GM18909 (cell line): ENCODE results near the gene KCNB1.

Experiments
- ATAC-seq: cut with Tn5 transposase; IDR thresholded peaks from one replicate; pipeline ENCODE4 v1.9.1; 2021; ENCODE audit warnings: mild to moderate bottlenecking; ENCODE audit not compliant: unreplicated experiment, poor library complexity

KCNB1 gene

GRCh38 chr20:49475292-49476015 lies 7.0 kb downstream of the KCNB1 start:
- no peak for ATAC-seq

DNA sequence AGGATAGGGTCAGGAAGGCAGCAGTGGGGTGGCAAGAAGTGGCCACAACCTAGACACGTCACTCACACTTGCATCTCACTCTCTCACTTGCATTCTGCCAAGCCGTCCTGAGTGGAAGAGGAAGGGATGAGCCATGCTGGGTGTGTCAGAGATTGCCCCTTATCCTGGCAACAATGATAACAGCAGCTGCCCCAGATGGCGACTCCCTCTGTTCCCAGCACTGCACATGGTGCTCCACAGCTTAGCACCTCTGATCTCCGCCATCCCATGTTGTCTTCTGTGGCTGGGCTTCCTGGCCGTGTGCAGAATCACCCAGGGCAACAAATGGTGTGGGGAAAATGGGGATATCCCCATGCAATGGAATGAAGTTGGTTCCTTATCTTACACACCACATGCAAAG lies 11.1 kb downstream of the KCNB1 start:
- no peak for ATAC-seq

GRCh38 chr20:49470922-49471321 lies 11.5 kb downstream of the KCNB1 start:
- ATAC-seq, result no peak

DNA sequence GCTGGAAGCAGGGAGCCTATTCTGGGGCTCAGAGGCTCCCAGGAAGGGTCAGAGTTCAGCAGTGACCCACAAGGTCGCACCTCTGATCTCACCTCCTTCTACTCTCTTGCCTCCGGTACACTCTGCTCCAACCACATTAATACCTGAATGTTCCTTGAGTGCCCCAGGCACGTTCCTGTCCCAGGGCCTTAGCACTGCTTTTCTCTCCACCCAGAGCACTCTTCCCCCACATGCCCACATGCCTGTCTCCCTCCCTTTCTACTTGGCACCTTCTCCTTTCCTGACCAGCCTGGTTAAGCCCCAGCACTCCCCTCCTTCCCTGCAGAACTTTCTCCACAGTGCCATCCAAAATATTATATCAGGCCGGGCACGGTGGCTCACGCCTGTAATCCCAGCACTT lies 13.4 kb downstream of the KCNB1 start:
- ATAC-seq, result no peak

DNA sequence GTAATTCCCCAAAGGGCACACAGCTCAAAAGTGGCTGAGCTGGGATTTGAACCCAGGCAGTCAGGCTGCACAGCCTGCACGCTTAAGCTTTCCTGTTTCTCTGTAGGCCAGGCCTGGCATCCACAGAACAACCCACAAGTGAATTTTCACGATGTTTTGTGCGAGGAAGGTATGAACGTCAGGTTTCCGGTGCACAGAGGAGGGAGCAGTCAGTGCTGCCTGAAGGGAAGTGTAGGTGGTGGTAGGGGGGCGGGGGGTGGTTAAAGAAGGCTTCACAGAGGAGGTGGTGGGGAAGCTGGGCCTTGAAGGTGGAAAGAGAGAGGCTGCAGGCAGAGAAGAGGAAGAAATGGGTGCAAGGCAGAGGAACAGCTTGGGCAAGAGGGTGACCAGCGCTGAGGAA lies 14.1 kb downstream of the KCNB1 start:
- no peak for ATAC-seq

DNA sequence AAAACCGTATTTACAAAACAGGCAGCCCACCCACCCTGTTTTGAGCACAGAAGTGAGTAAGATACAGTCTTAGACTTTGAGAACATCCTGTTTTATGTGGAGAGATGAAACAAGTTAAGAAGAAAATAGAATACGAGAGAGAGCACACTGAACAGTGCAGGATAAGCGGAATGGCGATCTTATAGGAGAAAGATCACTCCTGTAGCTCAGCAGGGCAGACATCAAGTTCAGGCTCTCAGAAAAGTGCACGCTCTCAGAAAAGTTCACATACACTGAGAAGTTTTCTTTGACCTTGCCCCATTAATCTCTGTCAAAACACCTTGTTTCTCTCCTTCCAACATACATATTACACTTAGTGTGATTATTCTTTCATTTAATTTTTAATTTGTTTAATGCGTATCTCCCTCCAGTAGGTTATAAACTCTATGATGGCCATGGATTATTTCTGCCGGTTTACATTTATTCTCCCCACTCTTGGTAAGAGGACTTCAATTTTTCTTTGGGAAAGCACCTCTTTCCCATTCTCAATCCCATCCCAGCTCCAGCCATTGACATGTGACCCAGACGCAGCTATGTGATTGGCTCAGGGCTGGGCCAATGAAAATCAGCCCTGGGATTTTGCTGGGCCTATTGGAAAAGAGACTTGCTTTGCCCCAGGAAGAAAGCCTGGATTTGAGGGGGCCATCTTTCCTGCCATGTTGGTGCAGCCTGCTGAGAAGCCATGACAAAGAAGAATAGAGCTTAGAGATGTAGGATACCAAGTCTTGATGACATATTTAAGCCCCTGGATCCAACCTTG lies 16.2 kb downstream of the KCNB1 start:
- no peak for ATAC-seq

GRCh38 chr20:49464556-49464955 lies 17.9 kb downstream of the KCNB1 start:
- no peak for ATAC-seq

DNA sequence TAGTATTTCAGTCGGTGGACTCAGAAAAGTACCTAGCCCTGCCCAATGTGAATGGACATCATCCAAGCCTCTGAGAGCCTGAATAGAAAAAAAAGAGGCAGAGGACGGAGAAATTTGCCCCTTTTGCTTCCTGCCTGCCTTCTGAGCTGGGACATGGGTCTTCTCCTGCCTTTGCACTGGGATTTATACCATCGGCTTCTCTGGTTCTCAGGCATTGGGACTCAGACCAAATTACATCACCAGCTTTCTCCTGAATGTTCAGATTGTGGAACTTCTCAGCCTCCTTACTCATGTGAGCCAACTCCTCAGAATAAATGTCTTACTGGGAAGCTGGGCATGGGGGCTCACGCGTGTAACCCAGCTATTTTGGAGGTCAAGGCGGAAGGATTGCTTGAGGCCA lies 19.8 kb downstream of the KCNB1 start:
- no peak for ATAC-seq

- ATAC-seq, result no peak
Observed at GRCh38 chr20:49461894-49462620, 20.4 kb downstream of the KCNB1 start.

DNA sequence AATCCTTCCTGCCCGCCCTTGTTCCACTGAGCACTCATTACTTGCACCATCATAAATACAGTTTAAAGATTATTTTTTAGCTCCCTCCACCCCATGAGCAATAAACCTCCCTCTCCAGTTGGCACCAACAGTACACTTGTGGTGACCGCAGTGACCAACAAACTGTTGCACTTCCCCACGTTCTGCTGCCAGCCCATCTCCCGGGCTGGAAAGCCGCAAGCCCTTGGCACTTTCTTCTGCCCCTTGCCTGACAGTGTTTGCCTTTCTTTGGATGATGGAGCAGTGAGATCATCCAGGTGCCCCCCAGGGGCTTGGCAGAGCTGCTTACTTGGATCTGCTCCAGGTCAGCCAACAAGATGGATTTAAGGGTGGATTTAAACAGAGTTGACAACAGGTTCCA lies 21.6 kb downstream of the KCNB1 start:
- no peak for ATAC-seq

DNA sequence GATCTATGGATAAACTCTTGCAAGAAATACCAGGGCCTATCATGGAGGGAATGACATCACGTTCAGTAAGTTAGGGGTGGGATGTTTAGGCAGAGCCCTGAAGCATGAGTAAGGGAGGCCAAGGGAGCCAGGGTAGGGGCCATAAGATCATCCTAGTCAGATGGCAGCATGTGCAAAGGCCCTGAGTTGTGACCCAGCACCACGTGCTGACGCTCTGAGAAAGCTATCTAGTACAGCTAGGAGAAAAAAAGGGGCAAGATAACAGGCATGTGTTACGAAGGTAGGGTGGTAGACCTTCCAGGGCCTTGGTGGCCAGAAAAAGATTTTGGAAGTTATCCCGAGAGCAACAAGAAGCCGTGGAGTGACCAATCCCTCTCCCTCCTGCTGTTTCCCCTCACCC lies 22.3 kb downstream of the KCNB1 start:
- no peak for ATAC-seq

DNA sequence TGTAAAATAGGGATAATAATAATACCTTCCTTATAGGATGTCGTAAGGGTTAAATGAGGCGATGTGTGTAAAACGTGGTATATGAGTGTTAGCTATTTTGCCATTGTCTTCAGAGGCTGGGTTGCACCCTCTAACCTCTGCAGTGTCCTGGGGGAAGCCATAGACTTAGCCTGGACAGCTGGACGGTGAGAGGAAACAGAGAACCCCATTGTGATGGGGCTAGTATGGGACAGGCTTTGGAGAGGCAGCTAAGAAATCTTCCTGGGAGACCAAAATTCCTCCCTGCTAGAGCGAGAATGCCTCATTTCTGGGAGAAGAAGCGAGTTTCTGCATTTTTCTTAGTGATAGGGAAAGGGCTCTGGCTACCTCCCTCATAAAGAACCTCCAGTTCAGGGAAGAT lies 22.8 kb downstream of the KCNB1 start:
- no peak for ATAC-seq

DNA sequence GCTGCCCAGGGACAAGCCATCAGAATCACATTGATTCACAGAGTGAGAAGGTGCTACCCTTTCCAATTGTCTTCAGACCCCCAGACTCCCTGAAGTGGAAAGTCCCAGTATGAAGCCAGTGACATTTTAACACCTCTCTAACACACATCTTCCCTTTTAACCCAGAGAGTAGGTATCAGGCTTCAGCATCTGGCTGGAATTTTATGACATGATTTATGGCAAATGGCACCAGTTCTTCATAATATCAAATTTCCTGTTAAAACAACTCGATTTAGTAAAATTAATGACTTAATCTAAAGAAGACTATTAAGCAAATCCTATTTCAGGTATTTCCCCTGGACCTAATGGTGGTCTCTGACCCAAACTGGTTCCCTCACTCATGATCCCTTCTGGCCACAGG lies 25.0 kb downstream of the KCNB1 start:
- no peak for ATAC-seq

DNA sequence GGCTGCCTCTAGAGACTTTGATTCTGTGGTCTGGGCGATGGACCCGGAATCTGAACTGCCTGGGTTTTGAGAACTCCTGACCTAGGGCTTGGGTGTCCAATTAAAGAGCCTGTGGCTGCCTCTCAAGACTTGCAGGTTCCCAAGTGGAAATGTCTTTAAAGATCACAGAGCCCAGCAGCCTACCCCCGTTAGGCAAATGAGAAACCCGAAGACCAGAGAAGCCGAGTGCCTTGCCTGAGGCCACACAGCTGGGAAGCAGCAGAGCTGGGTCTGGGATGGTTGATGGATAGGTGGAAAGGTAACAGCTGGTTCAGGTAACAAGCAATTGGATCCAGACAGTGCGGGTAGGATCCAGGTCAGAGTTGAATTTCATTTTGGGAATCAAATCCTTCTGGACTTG lies 25.8 kb downstream of the KCNB1 start:
- ATAC-seq, result no peak

- no peak for ATAC-seq
Observed at GRCh38 chr20:49455691-49456090, 26.8 kb downstream of the KCNB1 start.

- ATAC-seq, result no peak
Observed at GRCh38 chr20:49452011-49452482, 30.4 kb downstream of the KCNB1 start.

DNA sequence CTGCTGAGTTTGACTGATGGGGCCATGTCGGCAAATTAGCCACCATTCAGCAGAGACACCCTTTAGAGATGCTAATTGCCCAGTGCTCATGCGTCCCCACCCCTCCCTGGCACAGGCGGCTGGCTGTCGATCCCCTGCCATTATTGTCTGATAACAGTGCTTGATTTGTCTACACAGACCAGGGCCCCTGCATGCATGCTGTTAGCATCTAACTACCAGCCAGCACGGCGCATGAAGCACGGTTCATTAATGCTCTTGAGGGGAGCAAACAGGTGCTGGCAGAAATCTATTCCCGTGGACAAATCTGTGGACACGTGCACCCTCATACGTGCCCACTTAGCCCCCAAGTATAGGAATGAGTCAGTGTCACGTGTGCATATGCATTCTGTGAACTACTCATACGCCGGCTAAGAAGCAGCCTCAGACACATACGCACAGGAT lies 32.2 kb downstream of the KCNB1 start:
- no peak for ATAC-seq

GRCh38 chr20:49448917-49449316 lies 33.6 kb downstream of the KCNB1 start:
- no peak for ATAC-seq

GRCh38 chr20:49447946-49448809 lies 34.3 kb downstream of the KCNB1 start:
- ATAC-seq, result no peak

DNA sequence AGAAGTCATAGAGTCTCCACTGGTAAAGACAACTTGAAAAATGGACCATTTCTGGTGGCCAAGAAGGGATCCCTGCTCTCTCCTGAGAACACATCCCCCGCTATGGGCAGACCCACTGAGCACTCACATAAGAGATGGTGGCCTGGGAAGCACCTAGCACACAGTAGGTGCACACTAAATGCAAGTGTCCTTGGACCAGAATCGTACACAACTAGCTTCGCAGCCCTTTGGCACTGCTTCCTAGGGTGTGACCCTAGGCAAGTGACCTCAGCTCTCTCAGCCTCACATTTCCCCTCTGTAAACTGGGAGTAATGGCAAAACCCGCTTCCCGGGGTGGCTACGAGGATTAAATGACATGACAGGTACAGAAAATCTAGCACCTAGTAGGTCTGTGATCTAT lies 35.1 kb downstream of the KCNB1 start:
- ATAC-seq, result no peak
